ENCODE measurements around the gene ARHGEF26.

ARHGEF26 gene

DNA sequence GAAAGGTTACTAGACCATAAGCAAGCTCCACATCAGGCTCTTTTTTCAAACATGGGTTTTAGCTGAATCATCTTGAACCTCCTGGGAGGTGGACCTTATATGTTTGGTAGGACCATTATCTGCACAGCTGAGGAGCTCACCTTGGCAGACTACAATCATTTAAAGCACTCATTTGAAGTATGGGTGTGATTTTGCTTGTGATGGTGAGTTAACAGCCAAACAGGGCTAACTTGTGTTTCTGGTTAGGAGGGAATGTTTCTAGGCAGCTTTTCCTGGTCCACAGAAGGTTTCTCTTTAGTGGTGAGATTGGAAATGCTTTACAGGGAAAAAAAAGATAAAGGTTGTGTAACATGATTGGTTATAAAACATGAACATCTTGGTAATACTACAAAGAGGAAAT is 61.8 kb downstream of the ARHGEF26 start:
- no peaks in the 10 kb centered on the region for H3K36me3 ChIP-seq (ENCODE audit: control insufficient read depth, insufficient read depth, low read length)
- H3K4me3 ChIP-seq (replicated peaks; ENCODE audit: low read depth, low read length), result no peak overlapping the region
- H3K27me3 ChIP-seq (replicated peaks; ENCODE audit: control insufficient read depth, insufficient read depth, low read length), result no peaks in the 10 kb centered on the region
- TF ChIP-seq CTCF (IDR thresholded peaks at IDR 0.05; ENCODE audit: insufficient read depth, low read length, poor library complexity, severe bottlenecking), result no peak
- no peak for DNase-seq (ENCODE audit: extremely low read depth, insufficient read length)

DNA sequence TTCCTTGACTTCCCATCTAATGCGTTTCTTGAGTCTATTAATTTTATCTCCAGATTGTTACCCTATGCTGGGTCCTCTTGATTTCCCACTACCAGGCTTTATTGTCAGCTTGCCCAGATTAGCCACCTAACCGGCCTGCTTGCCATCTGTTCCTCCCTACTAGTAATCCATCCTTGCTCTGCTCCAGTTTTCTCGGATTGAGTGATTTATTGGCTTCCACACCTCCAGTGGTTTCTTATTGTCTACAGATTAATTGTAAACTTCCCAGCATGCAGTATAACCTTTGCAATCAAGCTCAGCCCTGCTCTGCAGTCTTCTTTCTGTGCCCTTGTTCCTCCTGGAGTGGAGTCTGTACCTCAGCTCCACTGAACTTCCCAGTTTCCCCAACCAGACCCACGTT is 63.4 kb downstream of the ARHGEF26 start:
- Histone ChIP-seq H3K4me3 (replicated peaks; ENCODE audit: low read depth, low read length) (no peak overlapping the region), H3K27me3 (replicated peaks; ENCODE audit: control insufficient read depth, insufficient read depth, low read length) (no peaks in the 10 kb centered on the region), H3K36me3 (ENCODE audit: control insufficient read depth, insufficient read depth, low read length) (no peaks in the 10 kb centered on the region)
- TF ChIP-seq CTCF (IDR thresholded peaks at IDR 0.05; ENCODE audit: insufficient read depth, low read length, poor library complexity, severe bottlenecking), result no peak
- no peak for DNase-seq (ENCODE audit: extremely low read depth, insufficient read length)

DNA sequence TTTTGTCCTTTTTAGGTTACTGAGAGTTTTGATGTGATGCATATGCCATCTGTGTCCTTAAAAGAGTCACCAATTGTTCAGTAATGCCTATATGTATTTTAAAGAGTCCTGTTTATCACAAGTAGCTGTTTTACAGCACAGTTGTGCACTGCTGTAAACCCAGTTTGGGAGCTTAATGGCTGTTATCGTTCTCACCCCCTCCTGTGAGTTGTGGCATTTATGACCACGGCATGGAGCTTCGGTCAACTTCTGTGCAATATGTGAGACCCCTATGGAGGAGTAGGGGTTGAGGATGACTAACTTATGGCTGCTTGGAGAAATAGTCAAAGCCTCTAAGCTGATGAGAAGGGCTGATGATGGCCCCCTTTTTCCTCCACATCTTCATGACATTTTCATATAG is 67.2 kb downstream of the ARHGEF26 start:
- H3K27me3 ChIP-seq (replicated peaks; ENCODE audit: control insufficient read depth, insufficient read depth, low read length), result no peaks in the 10 kb centered on the region
- H3K4me3 ChIP-seq (replicated peaks; ENCODE audit: low read depth, low read length), result no peak overlapping the region
- TF ChIP-seq CTCF (IDR thresholded peaks at IDR 0.05; ENCODE audit: insufficient read depth, low read length, poor library complexity, severe bottlenecking), result no peak
- H3K36me3 ChIP-seq (ENCODE audit: control insufficient read depth, insufficient read depth, low read length), result no peaks in the 10 kb centered on the region
- no peak for DNase-seq (ENCODE audit: extremely low read depth, insufficient read length)

DNA sequence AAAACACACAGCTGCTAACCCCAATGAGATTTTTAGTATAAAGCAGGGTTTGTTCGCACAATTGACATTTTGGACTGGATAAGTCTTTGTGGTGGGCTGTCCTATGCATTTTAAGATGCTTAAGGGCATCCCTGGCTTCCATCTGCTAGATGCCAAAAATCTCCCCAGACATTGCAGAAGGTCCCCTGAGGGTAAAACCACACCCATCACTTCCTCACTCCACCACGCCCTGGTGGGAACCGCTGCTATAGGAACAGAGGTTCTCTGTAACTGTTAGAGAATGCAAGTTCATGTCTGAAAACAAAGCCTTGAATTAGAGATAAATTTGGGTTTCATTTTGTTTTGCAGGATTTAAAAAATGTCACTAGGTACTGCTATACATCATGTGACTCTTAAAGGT is 67.7 kb downstream of the ARHGEF26 start:
- H3K27me3 ChIP-seq (replicated peaks; ENCODE audit: control insufficient read depth, insufficient read depth, low read length), result no peaks in the 10 kb centered on the region
- H3K4me3 ChIP-seq (replicated peaks; ENCODE audit: low read depth, low read length), result no peak overlapping the region
- DNase-seq (ENCODE audit: extremely low read depth, insufficient read length), result no peak
- no peaks in the 10 kb centered on the region for H3K36me3 ChIP-seq (ENCODE audit: control insufficient read depth, insufficient read depth, low read length)
- no peak for TF ChIP-seq CTCF (IDR thresholded peaks at IDR 0.05; ENCODE audit: insufficient read depth, low read length, poor library complexity, severe bottlenecking)

GRCh38 chr3:154191520-154191919 is 70.3 kb downstream of the ARHGEF26 start:
- no peak overlapping the region for H3K4me3 ChIP-seq (replicated peaks; ENCODE audit: low read depth, low read length)
- no peaks in the 10 kb centered on the region for H3K36me3 ChIP-seq (ENCODE audit: control insufficient read depth, insufficient read depth, low read length)
- no peak for TF ChIP-seq CTCF (IDR thresholded peaks at IDR 0.05; ENCODE audit: insufficient read depth, low read length, poor library complexity, severe bottlenecking)
- no peak for DNase-seq (ENCODE audit: extremely low read depth, insufficient read length)
- no peaks in the 10 kb centered on the region; the same call in 1 of the 2 replicates for H3K27me3 ChIP-seq (replicated peaks; ENCODE audit: control insufficient read depth, insufficient read depth, low read length)

GRCh38 chr3:154192225-154192624 is 71.0 kb downstream of the ARHGEF26 start:
- Histone ChIP-seq H3K36me3 (ENCODE audit: control insufficient read depth, insufficient read depth, low read length) (no peaks in the 10 kb centered on the region), H3K27me3 (replicated peaks; ENCODE audit: control insufficient read depth, insufficient read depth, low read length) (no peaks in the 10 kb centered on the region; the same call in 1 of the 2 replicates), H3K4me3 (replicated peaks; ENCODE audit: low read depth, low read length) (no peak overlapping the region)
- no peak for TF ChIP-seq CTCF (IDR thresholded peaks at IDR 0.05; ENCODE audit: insufficient read depth, low read length, poor library complexity, severe bottlenecking)
- no peak for DNase-seq (ENCODE audit: extremely low read depth, insufficient read length)
